Stimulated activated CD8-positive, alpha-beta memory T cell treated with anti-CD3 and anti-CD28 coated beads, Interleukin-2, amount 100 ng/mL, for 48 hours (primary cell): ENCODE results near the gene SPARC.

Experiments used
- DNase-seq, 2 donors: peaks; one replicate each; pipeline ENCODE4 v3.0.0-alpha.2; 2020; ENCODE audit warnings: low read depth in 2 of 2

The SPARC gene

DNA sequence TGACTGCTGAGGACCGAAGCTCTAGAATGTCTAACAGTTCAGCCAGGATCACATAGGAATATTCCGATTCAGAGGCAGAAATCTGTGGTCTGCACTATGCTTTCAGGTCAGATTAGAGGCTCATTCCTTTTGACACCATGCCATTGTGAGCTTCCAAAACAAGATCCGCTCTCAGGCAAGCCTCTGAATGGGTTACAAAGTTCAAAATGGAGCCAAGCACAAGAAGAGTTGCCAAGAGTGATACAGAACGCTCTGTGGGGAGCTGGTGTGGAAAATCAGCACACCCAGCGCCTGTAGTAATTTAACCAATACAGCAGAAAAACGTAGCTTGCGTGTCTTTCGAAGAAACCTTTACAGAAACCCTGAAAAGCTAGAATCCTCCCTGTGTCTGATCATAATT, 62.2 kb downstream of the SPARC start:
- DNase-seq: no peak

DNA sequence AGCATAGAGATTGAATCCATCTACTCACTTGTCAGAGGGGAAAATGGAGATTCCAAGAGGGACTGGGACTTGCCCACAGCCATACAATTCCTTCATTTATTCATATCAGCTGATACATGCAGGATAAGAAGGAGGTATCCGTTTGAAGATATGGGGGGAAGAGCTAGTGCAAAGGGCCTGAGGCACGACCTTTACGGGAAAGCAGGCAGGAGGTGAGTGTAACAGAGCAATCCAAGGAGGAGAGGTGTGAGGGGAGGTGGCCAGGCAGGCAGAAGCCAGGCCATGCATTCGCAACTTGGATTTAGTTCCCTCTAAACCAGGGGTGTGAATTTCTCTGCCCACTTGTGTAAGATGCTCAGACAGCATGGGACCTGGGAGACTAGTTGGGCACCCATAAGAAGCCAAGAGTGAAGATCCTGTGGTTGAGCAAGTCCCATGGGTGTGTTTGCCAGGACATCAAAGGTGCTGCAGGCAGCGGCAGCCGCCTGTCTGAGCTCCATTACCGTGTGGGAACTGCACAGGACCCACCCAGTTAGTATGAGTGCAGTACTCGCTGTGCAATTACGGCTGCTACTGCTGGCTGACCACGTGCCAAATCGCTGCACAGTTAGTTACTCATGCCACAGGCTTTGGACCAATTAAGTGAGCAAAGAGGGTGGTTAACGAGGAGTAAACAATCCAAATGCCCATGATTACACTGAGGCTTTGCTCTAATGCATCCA, 64.2 kb downstream of the SPARC start:
- no peak for DNase-seq

DNA sequence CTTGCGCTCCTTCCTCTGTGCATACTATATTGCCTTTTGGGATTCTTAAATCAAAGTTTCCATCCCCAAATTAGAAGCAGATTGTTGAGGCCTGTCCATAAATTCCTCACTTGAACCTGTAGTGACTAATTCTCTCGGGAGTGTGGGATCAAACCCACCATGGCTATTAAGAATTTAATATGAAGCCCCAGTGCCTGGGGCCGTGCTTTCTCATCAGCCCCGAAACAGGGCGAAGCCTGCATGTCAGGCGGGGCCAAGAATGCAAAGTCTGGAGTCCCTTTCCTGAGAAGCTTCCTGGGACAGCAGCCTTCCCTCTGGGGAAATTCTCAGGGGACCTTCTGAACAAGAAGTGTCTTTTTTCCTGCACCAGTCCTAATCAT, 66.3 kb downstream of the SPARC start:
- DNase-seq: no peak

DNA sequence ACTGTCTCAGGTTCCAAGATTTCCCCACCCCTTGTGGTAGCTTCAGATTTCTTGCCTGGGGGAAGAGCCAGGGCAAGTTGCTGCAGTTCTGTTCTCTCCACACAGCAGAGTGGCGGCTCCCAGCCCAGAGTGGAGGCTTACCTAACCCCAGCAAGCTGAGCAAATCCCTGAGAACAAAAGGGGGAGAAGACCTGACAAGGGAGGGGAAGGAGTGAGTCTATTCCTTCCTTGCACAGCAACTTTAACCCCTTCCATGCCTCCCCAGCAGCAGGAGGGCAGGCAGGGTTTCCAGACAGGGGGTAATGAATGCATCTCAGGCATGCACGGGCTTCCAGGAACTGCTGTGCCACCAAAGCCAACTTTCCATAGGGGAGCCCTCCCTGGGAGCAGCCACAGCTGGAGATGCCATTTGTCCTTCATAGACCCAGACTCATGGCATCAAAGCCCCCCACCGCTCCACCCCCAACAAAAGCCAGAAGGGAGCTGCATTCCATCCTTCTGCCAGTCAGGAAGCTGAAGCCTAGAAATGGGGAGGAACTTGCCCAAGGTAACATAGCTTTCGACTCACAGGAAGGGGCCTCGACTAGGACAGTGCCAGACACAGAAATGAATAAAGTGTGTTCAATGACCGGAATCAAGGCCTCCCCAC, 66.8 kb downstream of the SPARC start:
- DNase-seq: no peak

DNA sequence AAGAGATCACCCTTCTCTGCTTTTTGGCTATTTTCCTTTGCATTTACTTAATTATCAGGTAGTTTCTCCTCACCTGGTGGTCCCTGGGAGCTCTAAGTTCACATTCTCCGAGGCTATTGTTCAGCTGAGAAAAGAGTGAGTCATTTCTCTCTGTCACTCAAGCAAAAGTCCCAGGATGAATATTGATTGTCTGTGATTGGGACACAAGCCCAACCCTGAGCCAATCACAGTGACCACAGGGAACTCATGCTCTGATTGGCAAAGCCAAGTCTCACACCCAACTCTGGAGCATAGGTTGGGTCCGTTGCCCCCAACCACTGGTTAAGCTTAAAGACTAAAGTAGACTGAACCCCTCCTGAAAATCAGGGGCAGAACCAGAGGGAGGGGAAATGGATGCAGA, 67.8 kb downstream of the SPARC start:
- no peak for DNase-seq

DNA sequence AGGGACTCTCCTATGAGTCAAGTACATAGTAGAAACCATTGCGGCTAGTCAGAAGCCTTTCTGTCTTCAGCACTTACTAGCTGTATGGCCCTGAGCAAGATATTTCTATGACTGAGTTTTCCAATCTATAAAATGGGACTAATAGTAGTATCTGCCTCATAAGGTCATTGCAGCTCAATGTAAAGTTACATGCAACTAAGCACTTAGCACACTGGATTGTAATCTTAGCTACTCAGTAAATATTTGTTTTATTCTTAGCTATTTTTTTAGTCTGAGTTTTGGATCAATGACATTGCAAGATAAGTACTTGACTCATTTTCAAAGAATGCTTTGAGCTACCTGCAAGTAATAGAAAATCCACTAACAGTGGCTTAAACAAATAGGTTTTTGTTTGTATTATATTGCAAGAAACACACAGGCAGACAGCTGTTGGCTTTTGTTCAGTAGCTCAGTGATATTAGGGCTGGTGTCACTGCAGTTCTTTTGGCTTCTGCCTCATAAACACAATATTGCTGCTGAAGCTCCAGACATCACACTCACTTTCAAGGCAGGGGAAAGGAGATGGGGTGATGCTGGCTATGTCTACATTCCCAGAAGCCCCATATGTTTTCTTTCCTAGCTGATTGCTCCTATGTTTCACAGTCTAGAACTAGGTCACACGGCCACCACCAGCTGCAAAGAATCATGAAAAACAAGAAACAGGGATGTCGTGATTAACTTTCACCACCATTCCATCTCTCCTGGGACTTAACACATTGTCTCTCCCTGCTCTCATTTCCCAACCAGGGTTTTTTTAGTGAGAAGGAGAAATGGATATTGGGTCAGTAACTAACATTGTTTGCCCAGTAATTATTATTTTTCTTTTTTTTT, 68.6 kb downstream of the SPARC start:
- DNase-seq: no peak

DNA sequence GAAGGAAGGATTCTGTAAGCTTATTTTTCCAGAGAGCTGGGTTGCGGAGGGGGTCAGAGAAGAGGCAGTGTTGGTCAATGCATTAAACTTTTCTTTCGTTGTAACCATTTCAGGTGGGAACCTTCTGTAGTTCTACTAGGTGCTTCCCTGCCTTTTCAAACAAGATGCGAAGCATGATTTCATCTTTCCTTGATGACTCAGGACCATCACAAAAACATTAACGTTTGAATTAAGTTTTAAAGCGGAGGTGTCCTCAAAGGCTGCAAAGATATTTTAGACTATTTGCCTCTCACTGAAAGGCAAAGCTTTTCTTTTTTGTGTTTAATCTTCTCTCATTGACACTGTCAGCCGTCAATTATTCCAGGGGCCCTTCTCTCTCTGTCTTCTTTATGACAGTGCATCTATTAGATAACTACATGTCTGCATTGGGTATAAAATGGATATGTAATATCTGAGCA, 69.3 kb downstream of the SPARC start:
- DNase-seq: no peak

DNA sequence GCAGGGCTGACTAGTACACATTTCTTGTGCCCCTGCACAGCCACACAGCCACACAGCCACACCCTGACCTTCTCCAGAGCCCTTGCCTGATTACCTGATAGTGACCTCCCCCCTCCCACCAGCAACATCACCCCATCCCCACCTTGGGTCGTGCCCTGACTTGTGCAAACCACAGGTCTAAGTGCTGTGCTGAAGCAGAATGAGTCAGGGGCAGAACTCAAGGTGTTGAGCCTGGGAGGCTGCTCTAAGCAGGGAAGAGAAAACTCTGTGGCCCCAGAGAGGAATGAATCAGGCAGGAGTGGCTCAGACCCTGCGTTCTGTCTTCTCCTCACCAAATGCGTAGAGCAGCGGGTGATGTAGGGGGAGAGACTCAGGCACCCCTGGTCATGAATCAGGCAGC, 71.3 kb downstream of the SPARC start:
- DNase-seq: peak in 1 of 2 donors; percentile 10

DNA sequence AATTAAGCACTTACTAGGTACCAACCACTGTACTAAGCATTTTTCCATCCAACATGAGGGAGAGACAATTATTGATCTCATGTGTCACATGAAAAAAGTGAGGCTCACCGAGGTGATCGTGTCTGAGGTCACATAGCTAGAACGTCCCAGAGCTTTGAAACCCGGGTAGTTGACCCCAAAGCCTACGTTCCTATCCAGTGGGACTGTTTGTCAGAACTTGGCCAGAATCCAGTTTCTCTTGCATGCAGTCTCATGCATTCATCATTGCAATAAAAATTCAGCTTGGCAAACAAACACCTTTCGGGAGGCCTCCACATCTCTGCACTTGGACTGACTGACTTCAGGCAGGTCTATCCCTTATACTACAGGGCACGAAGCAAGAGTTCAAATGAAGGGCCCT, 72.2 kb downstream of the SPARC start:
- no peak for DNase-seq

DNA sequence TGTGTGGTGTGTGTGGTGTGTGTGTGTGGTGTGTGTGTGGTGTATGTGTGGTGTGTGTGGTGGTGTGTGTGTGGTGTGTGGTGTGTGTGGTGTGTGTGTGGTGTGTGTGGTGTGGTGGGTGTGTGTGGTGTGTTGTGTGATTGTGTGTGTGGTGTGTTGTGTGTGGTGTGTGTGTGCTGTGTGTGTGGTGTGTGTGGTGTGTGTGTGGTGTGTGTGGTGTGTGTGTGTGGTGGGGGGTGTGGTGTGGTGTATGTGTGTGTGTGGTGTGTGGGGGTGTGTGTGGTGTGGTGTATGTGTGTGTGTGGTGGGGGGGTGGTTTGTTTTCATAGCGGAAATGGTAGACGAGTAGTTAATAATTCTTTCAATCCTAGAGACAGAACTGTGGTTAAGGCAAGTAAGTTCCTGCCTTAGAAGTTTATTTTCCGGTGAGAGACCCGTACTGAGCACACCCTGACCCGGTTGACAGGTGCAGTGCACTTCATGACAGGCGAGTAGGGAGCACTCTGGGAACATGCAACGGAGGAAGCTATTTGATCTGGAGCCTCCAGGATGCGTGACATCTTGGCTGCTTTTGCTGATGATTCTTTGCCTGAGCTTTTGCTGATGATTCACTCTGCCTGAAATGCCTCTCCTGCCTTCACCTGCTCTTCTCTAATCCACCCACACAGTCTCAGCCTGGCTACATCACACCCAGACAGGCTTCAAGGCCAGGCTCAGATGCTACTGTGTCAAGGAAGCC, 73.9 kb downstream of the SPARC start:
- DNase-seq: peak in 1 of 2 donors; percentile 23

DNA sequence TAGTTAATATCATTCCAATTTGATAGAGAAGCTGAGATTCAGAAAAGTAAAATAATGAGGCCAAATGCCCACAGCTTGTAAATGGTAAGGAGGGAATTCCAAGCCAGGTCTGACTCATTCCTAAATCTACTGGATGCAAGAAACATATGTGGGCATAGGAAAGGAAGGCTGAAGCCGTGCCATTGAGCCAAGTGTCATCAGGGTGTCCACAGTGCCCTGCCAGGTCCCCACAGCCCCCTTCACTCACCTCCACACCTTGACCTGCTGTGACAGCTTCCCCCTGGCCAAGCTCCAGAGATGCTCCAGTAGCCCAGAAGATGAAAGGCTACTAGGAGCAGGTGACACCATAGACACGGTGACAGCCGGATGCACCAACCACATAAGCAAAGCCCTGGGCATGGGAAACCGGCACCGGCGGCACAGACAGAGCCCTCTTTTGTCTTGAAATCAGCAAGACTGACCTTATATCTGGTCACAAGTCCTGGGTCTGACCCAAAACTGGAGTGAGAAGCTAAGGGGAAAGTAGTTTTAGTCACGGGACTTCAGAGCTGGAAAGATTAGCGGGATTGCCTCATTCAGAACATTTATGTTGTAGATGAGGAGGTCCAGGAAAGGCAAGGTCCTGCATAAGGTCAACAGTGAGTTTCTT, 75.5 kb downstream of the SPARC start:
- no peak for DNase-seq
